ENCODE data around the gene MPRIP. TPM values are rescaled to one million over a fixed set of nuclear protein-coding genes. Genes with fewer than 3 reads are reported as not detected.

MPRIP gene
- total and polyA plus RNA-seq, 4 donors = 121 to 342 (median 175) TPM

- Histone ChIP-seq H3K4me3 (no peak overlapping the region), H3K9me3 (ENCODE audit: control insufficient read depth in 4 of 4, insufficient read depth in 3 of 4, low read length in 3 of 4) (peaks cover 0 to under 1% (median 0%) of the 10 kb centered on the region in 4 donors), H3K9ac (ENCODE audit: insufficient read depth in 1 of 2, low read length in 2 of 2) (no peak overlapping the region), H3K27me3 (ENCODE audit: control insufficient read depth in 3 of 3, insufficient read depth in 3 of 3, low read length in 2 of 3) (no peaks in the 10 kb centered on the region), H3K4me1 (ENCODE audit: control insufficient read depth in 5 of 5, insufficient read depth in 5 of 5, low read length in 5 of 5) (peaks cover 0 to 50% (median 23%) of the 10 kb centered on the region in 5 donors), H3K27ac (ENCODE audit: low read depth in 1 of 2, low read length in 1 of 2) (no peak overlapping the region), H3K36me3 (ENCODE audit: control insufficient read depth in 4 of 4, insufficient read depth in 4 of 4, low read length in 4 of 4) (peaks cover 0 to 6% (median 0%) of the 10 kb centered on the region in 4 donors)
- no peak for ATAC-seq (ENCODE audit: insufficient read depth, low FRiP score)
- no peak for TF ChIP-seq CTCF (IDR thresholded peaks at IDR 0.05; ENCODE audit: control extremely low read depth, extremely low read depth)
- DNase-seq = no peak
- 89 to 91% methylated on average over 10 of the region's 10 CpGs for WGBS, 2 donors
Observed at GRCh38 chr17:17201271-17201670, 159.0 kb downstream of the MPRIP start.

- no peak for TF ChIP-seq CTCF (IDR thresholded peaks at IDR 0.05; ENCODE audit: control extremely low read depth, extremely low read depth)
- Histone ChIP-seq H3K27ac (ENCODE audit: low read depth in 1 of 2, low read length in 1 of 2) (no peak overlapping the region), H3K9me3 (ENCODE audit: control insufficient read depth in 4 of 4, insufficient read depth in 3 of 4, low read length in 3 of 4) (peaks cover 0 to 2% (median 0%) of the 10 kb centered on the region in 4 donors), H3K36me3 (ENCODE audit: control insufficient read depth in 4 of 4, insufficient read depth in 4 of 4, low read length in 4 of 4) (peaks cover 0 to 6% (median 0%) of the 10 kb centered on the region in 4 donors), H3K9ac (ENCODE audit: insufficient read depth in 1 of 2, low read length in 2 of 2) (no peak overlapping the region), H3K4me1 (ENCODE audit: control insufficient read depth in 5 of 5, insufficient read depth in 5 of 5, low read length in 5 of 5) (peaks cover 0 to 50% (median 28%) of the 10 kb centered on the region in 5 donors), H3K27me3 (ENCODE audit: control insufficient read depth in 3 of 3, insufficient read depth in 3 of 3, low read length in 2 of 3) (no peaks in the 10 kb centered on the region), H3K4me3 (no peak overlapping the region)
- 83 to 86% methylated on average over 8 of the region's 8 CpGs for WGBS, 2 donors
- peak; percentile 46 to 60 (median 57) for DNase-seq
- no peak for ATAC-seq (ENCODE audit: insufficient read depth, low FRiP score)
Observed at GRCh38 chr17:17201907-17202306, 159.7 kb downstream of the MPRIP start.

GRCh38 chr17:17203173-17203730, 161.0 kb downstream of the MPRIP start:
- no peak for TF ChIP-seq CTCF (IDR thresholded peaks at IDR 0.05; ENCODE audit: control extremely low read depth, extremely low read depth)
- no peak for DNase-seq
- no peaks in the 10 kb centered on the region for H3K27me3 ChIP-seq (ENCODE audit: control insufficient read depth in 3 of 3, insufficient read depth in 3 of 3, low read length in 2 of 3)
- H3K9ac ChIP-seq (ENCODE audit: insufficient read depth in 1 of 2, low read length in 2 of 2) = no peak overlapping the region
- H3K36me3 ChIP-seq (ENCODE audit: control insufficient read depth in 4 of 4, insufficient read depth in 4 of 4, low read length in 4 of 4) = peaks cover 0 to 6% (median 0%) of the 10 kb centered on the region in 4 donors
- H3K4me1 ChIP-seq (ENCODE audit: control insufficient read depth in 5 of 5, insufficient read depth in 5 of 5, low read length in 5 of 5) = peaks cover 0 to 44% (median 28%) of the 10 kb centered on the region in 5 donors
- no peak overlapping the region for H3K4me3 ChIP-seq
- H3K27ac ChIP-seq (ENCODE audit: low read depth in 1 of 2, low read length in 1 of 2) = no peak overlapping the region
- no peak for ATAC-seq (ENCODE audit: insufficient read depth, low FRiP score)
- H3K9me3 ChIP-seq (ENCODE audit: control insufficient read depth in 4 of 4, insufficient read depth in 3 of 4, low read length in 3 of 4) = peaks cover 0 to 2% (median 0%) of the 10 kb centered on the region in 4 donors
- WGBS, 2 donors = 90 to 91% methylated on average over 15 of the region's 15 CpGs

Measured in lung (tissue), 12 donors.